Astrocyte of the hippocampus (primary cell): Measurements from ENCODE around the gene SLC25A25.
"Not testable (repeated sequence)": the region's sequence is repeated elsewhere in the genome, so short reads cannot be mapped to it uniquely, and the experiment has no call there.

Source experiments
- DNase-seq: peaks from one replicate; pipeline ENCODE4 v3.0.0; 2011; ENCODE audit warnings: low read depth, low spot score

Gene SLC25A25

GRCh38 chr9:128109050-128109709 is 41.1 kb downstream of the SLC25A25 start:
- DNase-seq: no peak

GRCh38 chr9:128111726-128112125 is 43.7 kb downstream of the SLC25A25 start:
- DNase-seq: not testable (repeated sequence)

- DNase-seq: no peak
Observed at GRCh38 chr9:128113526-128114325, 45.7 kb downstream of the SLC25A25 start.

GRCh38 chr9:128114326-128115186 is 46.5 kb downstream of the SLC25A25 start:
- DNase-seq: no peak

- no peak for DNase-seq
Observed at GRCh38 chr9:128115187-128116103, 47.4 kb downstream of the SLC25A25 start.

- DNase-seq: no peak
Observed at GRCh38 chr9:128116104-128117083, 48.4 kb downstream of the SLC25A25 start.

- peak; percentile 95 for DNase-seq
Observed at GRCh38 chr9:128117613-128118471, 49.8 kb downstream of the SLC25A25 start.

- no peak for DNase-seq
Observed at GRCh38 chr9:128118472-128118857, 50.4 kb downstream of the SLC25A25 start.

- no peak for DNase-seq
Observed at GRCh38 chr9:128118971-128119665, 51.1 kb downstream of the SLC25A25 start.

- no peak for DNase-seq
Observed at GRCh38 chr9:128120061-128120740, 52.2 kb downstream of the SLC25A25 start.

- DNase-seq: no peak
Observed at GRCh38 chr9:128120741-128121465, 52.9 kb downstream of the SLC25A25 start.

GRCh38 chr9:128121466-128121810 is 53.4 kb downstream of the SLC25A25 start:
- no peak for DNase-seq

GRCh38 chr9:128121924-128122808 is 54.1 kb downstream of the SLC25A25 start:
- DNase-seq: no peak

GRCh38 chr9:128122809-128123175 is 54.8 kb downstream of the SLC25A25 start:
- no peak for DNase-seq

- no peak for DNase-seq
Observed at GRCh38 chr9:128123451-128124080, 55.5 kb downstream of the SLC25A25 start.

- DNase-seq: no peak
Observed at GRCh38 chr9:128124451-128124850, 56.4 kb downstream of the SLC25A25 start.
